Endodermal cell (in vitro differentiated cells): ENCODE data around the gene LSM7. TPM values are rescaled to one million over a fixed set of nuclear protein-coding genes. Genes with fewer than 3 reads are reported as not detected.

Source experiments
- DNase-seq: peaks from one replicate; pipeline ENCODE4 v3.0.0-alpha.2; 2017
- H3K27ac ChIP-seq: 2 replicates; pipeline ENCODE4 v1.5.1; 2013; ENCODE audit warnings: mild to moderate bottlenecking, low read depth, low read length, moderate library complexity
- H3K27me3 ChIP-seq: 2 replicates; pipeline ENCODE4 v1.6.1; 2013; ENCODE audit warnings: mild to moderate bottlenecking, low read length, moderate library complexity; ENCODE audit not compliant: insufficient read depth, control insufficient read depth, poor library complexity, severe bottlenecking
- H3K36me3 ChIP-seq: 2 replicates; pipeline ENCODE4 v1.7.0; 2013; ENCODE audit warnings: mild to moderate bottlenecking, low read length, moderate library complexity; ENCODE audit not compliant: control insufficient read depth, insufficient read depth
- H3K4me1 ChIP-seq: one replicate; pipeline ENCODE4 v1.7.0; 2013; ENCODE audit warnings: low read length; ENCODE audit not compliant: control insufficient read depth, insufficient read depth
- H3K4me3 ChIP-seq: 2 replicates; pipeline ENCODE4 v1.5.1; 2013; ENCODE audit warnings: mild to moderate bottlenecking, low read length, moderate library complexity
- H3K9ac ChIP-seq: 2 replicates; pipeline ENCODE4 v1.6.1; 2013; ENCODE audit warnings: mild to moderate bottlenecking, low read length, moderate library complexity; ENCODE audit not compliant: poor library complexity, severe bottlenecking; ENCODE audit errors: extremely low read depth
- H3K9me3 ChIP-seq: 2 replicates; pipeline ENCODE4 v1.6.1; 2013; ENCODE audit warnings: mild to moderate bottlenecking, low read length, moderate library complexity; ENCODE audit not compliant: control insufficient read depth
- H3K27ac Mint-ChIP-seq: 2 replicates; pipeline ENCODE4 v1.8.0; 2020; ENCODE audit warnings: mixed read lengths
- H3K27me3 Mint-ChIP-seq: 2 replicates; pipeline ENCODE4 v1.8.0; 2021; ENCODE audit warnings: mild to moderate bottlenecking, mixed read lengths; ENCODE audit not compliant: insufficient read depth
- H3K36me3 Mint-ChIP-seq: 2 replicates; pipeline ENCODE4 v1.8.0; 2020; ENCODE audit warnings: low read depth, mixed read lengths
- H3K4me1 Mint-ChIP-seq: 2 replicates; pipeline ENCODE4 v1.8.0; 2020; ENCODE audit warnings: mixed read lengths
- H3K4me3 Mint-ChIP-seq: 2 replicates; pipeline ENCODE4 v1.8.0; 2020; ENCODE audit warnings: mild to moderate bottlenecking, moderate library complexity, mixed read lengths
- H3K9me3 Mint-ChIP-seq: 2 replicates; pipeline ENCODE4 v1.8.0; 2020; ENCODE audit warnings: mild to moderate bottlenecking, mixed read lengths
- CTCF ChIP-seq: fragments of 200-600 bp; sonication (generic); conservative IDR thresholded peaks from 2 replicates; pipeline ENCODE4 v1.5.0; 2021; ENCODE audit warnings: antibody characterized with exemption, mild to moderate bottlenecking
- WGBS, 2 experiments: methylation state at CpG; one replicate each; pipeline versions ENCODE4 v1.1.5 to v1.1.7; 2013; ENCODE audit warnings: missing lambda C conversion rate in 2 of 2, mixed read lengths in 1 of 2; ENCODE audit not compliant: insufficient coverage in 1 of 2, insufficient read length in 1 of 2; 5-methylcytosine and 5-hydroxymethylcytosine counted together
- total RNA-seq, 2 donors: library from RNA; stranded (reverse); fragmentation: NEBNext Ultra II Directional in 1 of 2; extraction: Animal tissue kit (Norgen Biotek cat#: 25700) in 1 of 2; gene quantifications; 2 replicates in 1 of 2; 3 replicates in 1 of 2; pipeline ENCODE4 v1.2.1, GENCODE V29; 2021

LSM7 gene
- total RNA-seq, 2 donors from 2014 or later: 141 to 149 TPM

DNA sequence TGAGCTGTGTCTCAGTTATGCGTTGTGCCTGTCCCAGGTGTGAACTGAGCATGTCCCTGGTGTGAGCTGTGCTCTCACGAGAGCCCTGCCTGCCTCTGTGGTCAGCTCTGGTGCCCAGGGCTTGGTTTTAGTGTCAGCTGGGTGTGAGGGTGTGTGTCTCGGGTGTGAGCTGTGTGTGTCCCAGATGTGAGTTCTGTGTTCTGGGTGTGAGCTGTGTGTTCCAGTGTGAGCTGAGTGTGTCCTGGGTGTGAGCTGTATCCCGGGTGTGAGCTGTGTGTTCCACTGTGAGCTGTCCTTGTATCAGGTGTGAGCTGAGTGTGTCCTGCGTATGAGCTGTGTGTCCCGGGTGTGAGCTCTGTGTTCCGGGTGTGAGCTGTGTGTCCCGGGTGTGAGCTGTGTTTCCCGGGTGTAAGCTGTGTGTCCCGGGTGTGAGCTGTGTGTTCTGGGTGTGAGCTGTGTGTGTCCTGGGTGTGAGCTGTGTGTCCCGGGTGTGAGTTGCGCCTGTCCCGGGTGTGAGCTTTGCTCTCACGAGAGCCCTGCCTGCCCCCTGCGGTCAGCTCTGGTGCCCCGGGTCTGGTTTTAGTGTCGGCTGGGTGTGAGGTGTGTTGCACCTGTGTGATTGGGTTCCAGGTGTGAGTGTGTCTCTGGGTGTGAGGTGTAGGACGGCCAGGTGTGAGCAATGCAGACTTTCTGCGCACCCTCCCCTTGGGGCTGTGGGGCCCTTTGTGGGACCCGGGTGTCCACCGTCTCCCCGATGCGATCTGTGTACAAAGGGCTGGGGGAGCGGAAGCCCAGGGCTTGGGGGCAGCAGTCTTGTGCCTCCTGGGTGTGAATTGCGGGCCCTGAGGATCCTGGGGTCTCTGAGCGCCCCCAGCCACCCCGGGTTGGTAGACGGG, 39.3 kb downstream of the LSM7 start:
- 79% methylated on average over 14 to 25 of the region's 28 CpGs for WGBS, 2 experiments

DNA sequence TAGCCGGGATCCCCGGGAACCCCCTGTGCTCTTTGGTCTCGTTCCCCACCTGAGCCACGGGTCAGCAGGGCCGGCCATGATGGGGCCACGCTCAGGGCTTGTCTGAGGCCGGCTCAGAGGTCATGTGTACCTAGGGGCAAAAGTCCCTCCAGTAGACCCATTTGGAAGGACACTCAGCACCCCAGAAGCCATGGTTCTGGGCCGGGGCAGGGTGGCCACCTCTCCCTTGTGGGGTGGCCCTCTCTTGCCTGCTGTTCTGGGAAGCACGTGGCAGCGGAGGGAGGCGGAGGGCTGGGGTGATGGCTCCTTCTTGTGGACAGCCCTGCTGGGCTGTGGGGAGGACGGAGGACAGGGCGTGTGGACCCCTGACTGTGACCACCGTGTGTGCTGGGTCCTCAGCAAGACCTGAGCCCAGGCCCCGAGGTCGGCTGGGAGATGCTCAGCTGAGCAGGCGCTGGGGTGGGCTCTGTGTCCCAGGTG, 40.0 kb downstream of the LSM7 start:
- H3K27ac ChIP-seq: no peak overlapping the region
- DNase-seq: no peak
- no peaks in the 10 kb centered on the region for H3K4me1 ChIP-seq
- Mint-ChIP-seq H3K9me3 (no peaks in the 10 kb centered on the region), H3K36me3 (peaks cover 3% of the 10 kb centered on the region), H3K27ac (no peak overlapping the region), H3K4me3 (no peak overlapping the region), H3K4me1 (no peaks in the 10 kb centered on the region), H3K27me3 (peaks cover 87% of the 10 kb centered on the region)
- H3K9me3 ChIP-seq: no peaks in the 10 kb centered on the region
- TF ChIP-seq CTCF: no peak
- peaks cover 83% of the 10 kb centered on the region for H3K27me3 ChIP-seq
- H3K36me3 ChIP-seq: no peaks in the 10 kb centered on the region
- no peak overlapping the region for H3K9ac ChIP-seq
- H3K4me3 ChIP-seq: no peak overlapping the region
- WGBS, 2 experiments: 89 to 90% methylated on average over 13 to 17 of the region's 17 CpGs

More for the DNA sequence above, 39.3 kb downstream of the LSM7 start:
- Histone ChIP-seq H3K9me3 (no peaks in the 10 kb centered on the region), H3K36me3 (no peaks in the 10 kb centered on the region), H3K27me3 (peaks cover 90% of the 10 kb centered on the region), H3K4me3 (no peak overlapping the region), H3K9ac (no peak overlapping the region), H3K4me1 (no peaks in the 10 kb centered on the region), H3K27ac (no peak overlapping the region)
- Mint-ChIP-seq H3K36me3 (peaks cover 3% of the 10 kb centered on the region), H3K4me1 (no peaks in the 10 kb centered on the region), H3K27me3 (peaks cover 92% of the 10 kb centered on the region), H3K9me3 (no peaks in the 10 kb centered on the region), H3K4me3 (peak overlapping the region; percentile 38), H3K27ac (no peak overlapping the region)
- TF ChIP-seq CTCF: no peak
- no peak for DNase-seq

DNA sequence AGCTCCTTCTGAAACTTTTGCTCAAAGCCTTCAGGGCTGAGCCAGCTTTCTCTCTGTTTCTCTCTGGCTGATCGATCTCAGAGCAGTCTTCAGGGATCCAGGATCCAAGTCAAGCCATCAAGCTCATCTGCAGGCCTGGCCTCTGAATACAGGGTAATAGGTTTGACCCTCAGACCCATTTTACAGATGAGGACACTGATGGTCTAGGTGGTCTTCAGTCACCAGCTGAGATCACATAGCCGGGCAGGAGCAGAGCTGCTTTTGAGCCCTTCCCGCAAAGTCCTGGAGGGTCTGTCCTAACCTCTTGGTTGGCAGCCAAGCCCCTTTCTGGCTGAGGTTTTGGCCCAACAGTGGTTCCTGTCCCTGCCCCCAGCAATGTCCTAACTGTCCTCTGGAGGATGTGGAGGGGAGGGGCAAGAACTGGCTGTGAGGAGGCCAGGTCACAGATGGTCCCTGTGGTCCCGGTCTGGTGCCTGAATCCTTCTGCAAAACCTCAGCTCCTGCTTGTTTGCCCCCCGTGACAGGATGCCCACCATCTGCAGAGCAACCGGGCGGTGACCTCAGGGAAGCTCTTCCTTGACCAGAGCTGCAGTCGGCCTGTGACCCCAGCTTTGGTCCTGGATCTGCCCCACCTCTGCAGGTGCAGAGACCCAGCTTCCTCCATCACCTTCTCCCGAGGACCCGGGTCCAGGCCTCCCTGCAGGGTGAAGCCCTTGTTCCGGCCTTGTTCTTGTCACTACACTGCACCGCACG, 40.6 kb downstream of the LSM7 start:
- WGBS, 2 experiments: 83 to 87% methylated on average over 11 to 13 of the region's 13 CpGs
- Mint-ChIP-seq H3K4me3 (no peak overlapping the region), H3K36me3 (peaks cover 3% of the 10 kb centered on the region), H3K27ac (no peak overlapping the region), H3K9me3 (no peaks in the 10 kb centered on the region), H3K27me3 (peaks cover 86% of the 10 kb centered on the region), H3K4me1 (no peaks in the 10 kb centered on the region)
- Histone ChIP-seq H3K4me1 (no peaks in the 10 kb centered on the region), H3K9me3 (no peaks in the 10 kb centered on the region), H3K27ac (no peak overlapping the region), H3K9ac (no peak overlapping the region), H3K36me3 (no peaks in the 10 kb centered on the region), H3K4me3 (no peak overlapping the region), H3K27me3 (peaks cover 83% of the 10 kb centered on the region)
- no peak for DNase-seq
- no peak for TF ChIP-seq CTCF
